K562 (cell line): ENCODE measurements around the gene RCN2. TPM values are rescaled to one million over a fixed set of nuclear protein-coding genes. Genes with fewer than 3 reads are reported as not detected.

Source experiments
- ATAC-seq: fragments of 200-7000 bp; cut with Tn5 transposase; 3 replicates; pipeline ENCODE4 v1.9.1; 2020; ENCODE audit warnings: moderate library complexity
- BruUV-seq: library from RNA; stranded (reverse); fragments of 400-500 nt; replicated peaks from 2 replicates; lab custom pipeline; 2021; lab: Mats Ljungman, UMichigan
- CTCF ChIA-PET: fragments of 300-600 bp; formaldehyde crosslinking; extraction: SDS; loops from one replicate; lab custom pipeline; 2021; ENCODE audit warnings: low intra/inter-chr PET ratio; lab: Yijun Ruan, JAX
- POLR2A ChIA-PET: fragments of 300-600, 350-650 bp; sonication (Branson Sonifier 250); formaldehyde crosslinking; extraction: SDS; loops from one replicate; lab custom pipeline; 2021; ENCODE audit warnings: antibody characterized with exemption, inconsistent platforms; lab: Yijun Ruan, JAX
- DNase-seq, 4 experiments: peaks; one replicate each; pipeline versions ENCODE4 v3.0.0 to v3.0.0-alpha.2; 2011 to 2018; ENCODE audit warnings: low spot score in 3 of 4, mixed read lengths in 3 of 4; ENCODE audit errors: extremely low read depth in 1 of 4
- FAIRE-seq: peaks from 2 replicates; lab custom pipeline; 2011; peaks lifted over from hg19 to GRCh38; lab: Jason Lieb, UNC
- H2AFZ ChIP-seq: 2 replicates; pipeline ENCODE4 v1.6.0; 2011; ENCODE audit warnings: low read depth, low read length, control low read depth, inconsistent platforms
- H3K27ac ChIP-seq: fragments of 200-600 bp; 3 replicates; pipeline ENCODE4 v1.8.0; 2011; ENCODE audit warnings: low read depth, mild to moderate bottlenecking, control low read depth, inconsistent platforms, low read length, moderate library complexity, mixed read lengths; ENCODE audit errors: extremely low read depth
- H3K27me3 ChIP-seq, 2 experiments: fragments of 300-600 bp in 1 of 2; 2 replicates in 1 of 2; 3 replicates in 1 of 2; pipeline versions ENCODE4 v1.6.0 to v1.8.0; 2011; ENCODE audit warnings: inconsistent platforms in 2 of 2, low read length in 2 of 2, mild to moderate bottlenecking in 1 of 2, mixed read lengths in 1 of 2, moderate library complexity in 1 of 2; ENCODE audit not compliant: control insufficient read depth in 2 of 2, insufficient read depth in 2 of 2
- H3K36me3 ChIP-seq: fragments of 300-600 bp; 3 replicates; pipeline ENCODE4 v1.8.0; 2011; ENCODE audit warnings: mild to moderate bottlenecking, low read length, inconsistent platforms; ENCODE audit not compliant: control insufficient read depth, insufficient read depth
- H3K4me1 ChIP-seq, 2 experiments: fragments of 200-600 bp in 1 of 2; replicated peaks in 1 of 2; 2 replicates in 1 of 2; 3 replicates in 1 of 2; pipeline versions ENCODE4 v1.5.1 to v1.8.0; 2011; ENCODE audit warnings: inconsistent platforms in 2 of 2, low read length in 2 of 2, mild to moderate bottlenecking in 1 of 2, mixed read lengths in 1 of 2, moderate library complexity in 1 of 2; ENCODE audit not compliant: control insufficient read depth in 2 of 2, insufficient read depth in 2 of 2
- H3K4me2 ChIP-seq: 2 replicates; pipeline ENCODE4 v1.6.1; 2011; ENCODE audit warnings: low read length, control low read depth, inconsistent platforms, mixed read lengths; ENCODE audit not compliant: insufficient read depth
- H3K4me3 ChIP-seq: fragments of 200-600 bp; sonication (generic), shearing (Covaris generic); 2 replicates; pipeline ENCODE4 v1.5.1; 2016; ENCODE audit warnings: control low read depth, inconsistent platforms
- H3K79me2 ChIP-seq: fragments of 200-600 bp; 3 replicates; pipeline ENCODE4 v1.8.0; 2011; ENCODE audit warnings: low read length, inconsistent platforms; ENCODE audit not compliant: control insufficient read depth, insufficient read depth
- H3K9ac ChIP-seq, 2 experiments: 2 replicates each; pipeline versions ENCODE4 v1.6.0 to v1.6.1; 2011; ENCODE audit warnings: low read depth in 2 of 2, low read length in 2 of 2, control low read depth in 1 of 2, inconsistent platforms in 1 of 2, mild to moderate bottlenecking in 1 of 2, mixed read lengths in 1 of 2; ENCODE audit not compliant: insufficient read depth in 1 of 2
- H3K9me1 ChIP-seq: one replicate; pipeline ENCODE4 v1.6.0; 2011; ENCODE audit warnings: inconsistent platforms, mild to moderate bottlenecking, low read length, moderate library complexity; ENCODE audit not compliant: control insufficient read depth, insufficient read depth
- H3K9me3 ChIP-seq: replicated peaks from 2 replicates; pipeline ENCODE4 v1.5.1; 2011; ENCODE audit warnings: low read depth, low read length, inconsistent platforms; ENCODE audit not compliant: control insufficient read depth, insufficient read depth
- H4K20me1 ChIP-seq: replicated peaks from 2 replicates; pipeline ENCODE4 v1.6.1; 2011; ENCODE audit warnings: low read length, inconsistent platforms, mixed read lengths; ENCODE audit not compliant: control insufficient read depth, insufficient read depth
- ATF6 ChIP-seq: sonication (generic); formaldehyde crosslinking; IDR thresholded peaks from 2 replicates; pipeline ENCODE4 v1.4.0; 2020; ENCODE audit warnings: mild to moderate bottlenecking, missing genetic modification reagents
- CREBBP ChIP-seq: IDR thresholded peaks from one replicate; pipeline ENCODE4 v1.6.1; 2012; ENCODE audit warnings: low read depth, mild to moderate bottlenecking, control low read depth, inconsistent platforms, low read length
- DIDO1 ChIP-seq: fragments of 450-650 bp; IDR thresholded peaks from 2 replicates; pipeline ENCODE4 v1.6.1; 2016; ENCODE audit warnings: low read depth, missing biosample characterization, missing genetic modification characterization
- GABPA ChIP-seq: fragments of 200-800 bp; sonication (Bioruptor generic); conservative IDR thresholded peaks from 2 replicates; pipeline ENCODE4 v1.6.1; 2016; ENCODE audit warnings: low read depth, missing genetic modification characterization, missing compliant biosample characterization
- MAZ ChIP-seq, 2 experiments: fragments of 450-650 bp in 1 of 2; sonication (generic) in 1 of 2; formaldehyde crosslinking; IDR thresholded peaks in 1 of 2; conservative IDR thresholded peaks in 1 of 2; 2 replicates each; pipeline versions ENCODE4 v1.4.0 to v1.5.0; 2020; ENCODE audit warnings: mild to moderate bottlenecking in 1 of 2, missing genetic modification reagents in 1 of 2
- TCF3 ChIP-seq: sonication (generic); formaldehyde crosslinking; IDR thresholded peaks from 2 replicates; pipeline ENCODE4 v1.4.0; 2020; ENCODE audit warnings: mild to moderate bottlenecking, missing genetic modification reagents
- TFAP4 ChIP-seq: sonication (generic); formaldehyde crosslinking; IDR thresholded peaks from 2 replicates; pipeline ENCODE4 v1.8.0; 2022; ENCODE audit warnings: missing genetic modification reagents, mild to moderate bottlenecking, moderate library complexity, borderline replicate concordance
- ZBTB17 ChIP-seq: fragments of 450-650 bp; formaldehyde crosslinking; IDR thresholded peaks from 2 replicates; pipeline ENCODE4 v1.4.0; 2020; ENCODE audit warnings: mild to moderate bottlenecking
- ZNF589 ChIP-seq: fragments of 200-800 bp; sonication (Bioruptor generic); IDR thresholded peaks from 2 replicates; pipeline ENCODE4 v1.6.1; 2016; ENCODE audit warnings: low read depth, missing genetic modification characterization, missing compliant biosample characterization
- WGBS: fragments of 100-300 bp; shearing (Covaris generic); methylation state at CpG from one replicate; pipeline ENCODE4 v1.1.6; 2016; ENCODE audit warnings: low coverage, mixed read lengths; ENCODE audit not compliant: insufficient coverage; ENCODE audit errors: missing lambda C conversion rate; 5-methylcytosine and 5-hydroxymethylcytosine counted together
- in situ Hi-C: fragments of 300-500 bp; cut with MboI; formaldehyde crosslinking; loops from 4 replicates; pipeline ENCODE4 v1.15.0; 2018; ENCODE audit warnings: inconsistent platforms, mixed read lengths
- intact Hi-C: fragments of 100-400 bp; cut with micrococcal nuclease; formaldehyde crosslinking; loops from 2 replicates; pipeline ENCODE4 v1.14.2; 2022
- polyA plus RNA-seq, 8 experiments: library from polyadenylated mRNA; depleted of rRNA in 4 of 8; stranded (reverse) in 5 of 8; unstranded in 3 of 8; fragments of >200 nt; fragmentation: Nextera tagmentation in 2 of 8; fragmentation: Illumina TruSeq in 1 of 8; extraction: Ambion mirVana in 2 of 8; extraction: Trizol in 1 of 8; gene quantifications; 2 replicates each; pipeline versions ENCODE4 v1.2.1 to v1.2.3, GENCODE V29; 2011 to 2014; ENCODE audit warnings: inconsistent platforms in 1 of 8, missing spikeins in 1 of 8
- total RNA-seq, 7 experiments: library from RNA; depleted of rRNA in 6 of 7; stranded (reverse); fragments of >200 nt in 6 of 7; fragmentation: Illumina TruSeq in 2 of 7; extraction: Trizol in 2 of 7; gene quantifications; 2 replicates each; pipeline versions ENCODE4 v1.2.1 to v1.2.3, GENCODE V29; 2011 to 2021; ENCODE audit warnings: low replicate concordance in 1 of 7

The RCN2 gene
- total and polyA plus RNA-seq, 9 of the 15 experiments (the other 6 are each of a cell fraction or from before 2014, with no cell fraction given) = 20.9 to 63.6 (median 52.8) TPM

- 12% methylated on average over 3 of the region's 3 CpGs for WGBS
- TF ChIP-seq ZBTB17 (no peak), TFAP4 (CRISPR knock-in tag) (no peak), GABPA (tag) (no peak), ZNF589 (no peak), CREBBP (no peak), ATF6 (CRISPR knock-in tag) (no peak), DIDO1 (no peak), TCF3 (CRISPR knock-in tag) (no peak), MAZ (CRISPR knock-in tag; conservative IDR thresholded peaks at IDR 0.05 in 1 of 2, IDR thresholded peaks at IDR 0.05 in 1 of 2) (no peak)
- TF ChIP-seq, all 486 proteins: peak for 0
- in situ Hi-C loops = no loop called here
Observed at GRCh38 chr15:76928201-76928600, 3.3 kb upstream of the RCN2 start.

More at GRCh38 chr15:76928201-76928600, 3.3 kb upstream of the RCN2 start:
- no peak overlapping the region for H3K4me2 ChIP-seq
- DNase-seq (no peak), FAIRE-seq (no peak), ATAC-seq (no peak)
- H2AFZ ChIP-seq = peak overlapping the region; percentile 43
- H3K9me3 ChIP-seq = no peaks in the 10 kb centered on the region
- ChIA-PET CTCF (no interaction called here), POLR2A (no interaction called here)
- no peak overlapping the region for H3K27ac ChIP-seq
- BruUV-seq = no TSS peak
- peaks cover 3% of the 10 kb centered on the region in 2 experiments; a peak in 2 of 5 replicates for H3K27me3 ChIP-seq
- H4K20me1 ChIP-seq = no peaks in the 10 kb centered on the region
- no peaks in the 10 kb centered on the region for H3K9me1 ChIP-seq
- peaks cover 16% of the 10 kb centered on the region for H3K79me2 ChIP-seq
- peaks cover 4% of the 10 kb centered on the region; the same call in 1 of the 3 replicates for H3K36me3 ChIP-seq
- intact Hi-C loops = no loop called here
- H3K4me1 ChIP-seq = peaks cover 8 to 12% of the 10 kb centered on the region in 2 experiments; a peak in 4 of 5 replicates
- H3K9ac ChIP-seq = no peak overlapping the region
- H3K4me3 ChIP-seq = no peak overlapping the region
